Liver (tissue), 9 donors: Measurements from ENCODE around the gene CDX1. TPM values are rescaled to one million over a fixed set of nuclear protein-coding genes. Genes with fewer than 3 reads are reported as not detected.

Experiments
- DNase-seq: peaks from one replicate; pipeline ENCODE4 v3.0.0-alpha.2; 2017; ENCODE audit warnings: low spot score
- H3K27ac ChIP-seq, 2 donors: one replicate each; pipeline ENCODE4 v1.7.0; 2013; ENCODE audit warnings: inconsistent platforms in 2 of 2, low read length in 2 of 2, control low read depth in 1 of 2, low read depth in 1 of 2, mild to moderate bottlenecking in 1 of 2
- H3K27me3 ChIP-seq, 4 donors: one replicate each; pipeline versions ENCODE4 v1.6.1 to v1.7.0; 2013; ENCODE audit warnings: low read length in 3 of 4, inconsistent platforms in 1 of 4, mild to moderate bottlenecking in 1 of 4, moderate library complexity in 1 of 4; ENCODE audit not compliant: control insufficient read depth in 4 of 4, insufficient read depth in 4 of 4
- H3K36me3 ChIP-seq, 4 donors: one replicate each; pipeline versions ENCODE4 v1.6.1 to v1.7.0; 2013; ENCODE audit warnings: low read length in 3 of 4, mild to moderate bottlenecking in 3 of 4, low read depth in 1 of 4, moderate library complexity in 1 of 4; ENCODE audit not compliant: control insufficient read depth in 4 of 4, insufficient read depth in 3 of 4
- H3K4me1 ChIP-seq, 4 donors: one replicate each; pipeline versions ENCODE4 v1.6.1 to v1.7.0; 2013; ENCODE audit warnings: low read length in 3 of 4, mild to moderate bottlenecking in 3 of 4, moderate library complexity in 1 of 4; ENCODE audit not compliant: control insufficient read depth in 4 of 4, insufficient read depth in 4 of 4
- H3K4me3 ChIP-seq, 3 donors: one replicate each; pipeline versions ENCODE4 v1.6.1 to v1.7.0; 2013; ENCODE audit warnings: low read length in 3 of 3, control low read depth in 1 of 3, low read depth in 1 of 3, mild to moderate bottlenecking in 1 of 3
- H3K9ac ChIP-seq, 2 donors: one replicate each; pipeline ENCODE4 v1.7.0; 2013; ENCODE audit warnings: low read length in 2 of 2, mild to moderate bottlenecking in 2 of 2, moderate library complexity in 2 of 2, control low read depth in 1 of 2, low read depth in 1 of 2
- H3K9me3 ChIP-seq, 4 donors: one replicate each; pipeline versions ENCODE4 v1.6.1 to v1.7.0; 2013; ENCODE audit warnings: low read length in 3 of 4; ENCODE audit not compliant: control insufficient read depth in 4 of 4
- EGR1 ChIP-seq, 2 donors: IDR thresholded peaks; 2 replicates each; pipeline ENCODE4 v1.6.1; 2016 to 2018; ENCODE audit warnings: antibody characterized with exemption in 2 of 2, low read depth in 2 of 2
- FOXA1 ChIP-seq: IDR thresholded peaks from 2 replicates; pipeline ENCODE4 v1.6.1; 2016; ENCODE audit warnings: antibody characterized with exemption
- FOXA2 ChIP-seq: IDR thresholded peaks from 2 replicates; pipeline ENCODE4 v1.6.1; 2016; ENCODE audit warnings: antibody characterized with exemption
- GABPA ChIP-seq, 2 donors: IDR thresholded peaks in 1 of 2; conservative IDR thresholded peaks in 1 of 2; 2 replicates each; pipeline ENCODE4 v1.6.1; 2016; ENCODE audit warnings: antibody characterized with exemption in 2 of 2, mild to moderate bottlenecking in 1 of 2, moderate library complexity in 1 of 2
- HNF4A ChIP-seq, 2 donors: conservative IDR thresholded peaks; 2 replicates each; pipeline ENCODE4 v1.6.1; 2016; ENCODE audit warnings: antibody characterized with exemption in 2 of 2, mild to moderate bottlenecking in 2 of 2
- HNF4G ChIP-seq: IDR thresholded peaks from 2 replicates; pipeline ENCODE4 v1.6.1; 2016; ENCODE audit warnings: antibody characterized with exemption
- JUND ChIP-seq, 2 donors: IDR thresholded peaks; 2 replicates each; pipeline ENCODE4 v1.6.1; 2016; ENCODE audit warnings: antibody characterized with exemption in 2 of 2
- NR2F2 ChIP-seq: IDR thresholded peaks from 2 replicates; pipeline ENCODE4 v1.6.1; 2016; ENCODE audit warnings: antibody characterized with exemption
- RAD21 ChIP-seq, 2 donors: IDR thresholded peaks; 2 replicates each; pipeline ENCODE4 v1.6.1; 2016; ENCODE audit warnings: antibody characterized with exemption in 2 of 2, mild to moderate bottlenecking in 2 of 2
- RXRA ChIP-seq, 2 donors: IDR thresholded peaks; 2 replicates each; pipeline ENCODE4 v1.6.1; 2017 to 2018; ENCODE audit warnings: antibody characterized with exemption in 2 of 2, mild to moderate bottlenecking in 1 of 2
- SP1 ChIP-seq: IDR thresholded peaks from 2 replicates; pipeline ENCODE4 v1.6.1; 2018; ENCODE audit warnings: antibody characterized with exemption, mild to moderate bottlenecking
- TAF1 ChIP-seq: conservative IDR thresholded peaks from 2 replicates; pipeline ENCODE4 v1.6.1; 2016; ENCODE audit warnings: antibody characterized with exemption, mild to moderate bottlenecking
- YY1 ChIP-seq: IDR thresholded peaks from 2 replicates; pipeline ENCODE4 v1.6.1; 2016; ENCODE audit warnings: antibody characterized with exemption, mild to moderate bottlenecking
- WGBS: extraction: QIAGEN DNeasy Blood & Tissue Kit; methylation state at CpG from one replicate; pipeline ENCODE4 v1.1.7; 2013; 5-methylcytosine and 5-hydroxymethylcytosine counted together
- polyA plus RNA-seq, 2 donors: library from polyadenylated mRNA; stranded (reverse) in 1 of 2; unstranded in 1 of 2; fragments of 200-250 nt in 1 of 2; fragments of >200 nt in 1 of 2; fragmentation: Nextera tagmentation in 1 of 2; extraction: Ambion mirVana in 1 of 2; gene quantifications; one replicate each; pipeline versions ENCODE4 v1.2.1 to v1.2.3, GENCODE V29; 2013 to 2015
- total RNA-seq, 2 donors: library from RNA; depleted of rRNA; stranded (reverse); fragments of >200 nt; gene quantifications; one replicate each; pipeline ENCODE4 v1.2.3, GENCODE V29; 2014
- TF ChIP-seq, protein P1 (sequence below): IDR thresholded peaks from 2 replicates; pipeline ENCODE4 v1.6.1; 2016; ENCODE audit warnings: antibody characterized with exemption, mild to moderate bottlenecking
- TF ChIP-seq, protein P2 (sequence below): IDR thresholded peaks from 2 replicates; pipeline ENCODE4 v1.6.1; 2016; ENCODE audit warnings: antibody characterized with exemption
- TF ChIP-seq, protein P3 (sequence below): fragments of 150-350 bp; IDR thresholded peaks from 2 replicates; pipeline ENCODE4 v1.5.1; 2017; ENCODE audit warnings: improper control_type of control experiment, low read depth, low read length; ENCODE audit not compliant: missing input control
- donor health status: healthy.
- donor health status: healthy.
- donor health status: healthy.
- donor health status: healthy.
- donor health status: healthy.

CDX1 gene
- total and polyA plus RNA-seq, 4 donors = not detected

DNA sequence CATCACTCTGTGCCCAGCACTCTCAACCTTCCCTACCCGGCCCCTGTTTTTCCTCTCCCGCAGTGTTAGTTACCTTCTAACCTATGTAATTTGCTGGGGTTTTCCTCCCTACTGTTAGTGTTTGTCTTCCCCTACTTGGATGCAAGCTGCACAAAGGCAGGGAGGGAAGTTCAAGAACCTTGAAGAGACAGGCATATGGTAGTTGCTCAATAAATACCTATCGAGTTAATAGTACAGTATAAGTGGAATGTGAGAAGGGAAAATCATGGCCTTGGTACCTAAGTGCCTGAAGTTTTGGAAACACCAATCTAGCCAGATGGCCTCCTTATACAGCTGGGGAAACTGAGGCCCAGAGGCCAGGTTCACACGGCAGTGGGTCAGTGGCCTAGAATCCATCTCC lies 35.1 kb upstream of the CDX1 start:
- no peak overlapping the region for H3K9ac ChIP-seq
- WGBS = 88% methylated on average over 4 of the region's 4 CpGs
- H3K4me3 ChIP-seq = no peak overlapping the region
- no peak for DNase-seq
- peak overlapping the region in 1 of 2 donors; percentile 11 for H3K27ac ChIP-seq
- no peaks in the 10 kb centered on the region for H3K27me3 ChIP-seq
- H3K4me1 ChIP-seq = peaks cover 5 to 42% (median 28%) of the 10 kb centered on the region in 4 donors
- TF ChIP-seq, protein P1, sequence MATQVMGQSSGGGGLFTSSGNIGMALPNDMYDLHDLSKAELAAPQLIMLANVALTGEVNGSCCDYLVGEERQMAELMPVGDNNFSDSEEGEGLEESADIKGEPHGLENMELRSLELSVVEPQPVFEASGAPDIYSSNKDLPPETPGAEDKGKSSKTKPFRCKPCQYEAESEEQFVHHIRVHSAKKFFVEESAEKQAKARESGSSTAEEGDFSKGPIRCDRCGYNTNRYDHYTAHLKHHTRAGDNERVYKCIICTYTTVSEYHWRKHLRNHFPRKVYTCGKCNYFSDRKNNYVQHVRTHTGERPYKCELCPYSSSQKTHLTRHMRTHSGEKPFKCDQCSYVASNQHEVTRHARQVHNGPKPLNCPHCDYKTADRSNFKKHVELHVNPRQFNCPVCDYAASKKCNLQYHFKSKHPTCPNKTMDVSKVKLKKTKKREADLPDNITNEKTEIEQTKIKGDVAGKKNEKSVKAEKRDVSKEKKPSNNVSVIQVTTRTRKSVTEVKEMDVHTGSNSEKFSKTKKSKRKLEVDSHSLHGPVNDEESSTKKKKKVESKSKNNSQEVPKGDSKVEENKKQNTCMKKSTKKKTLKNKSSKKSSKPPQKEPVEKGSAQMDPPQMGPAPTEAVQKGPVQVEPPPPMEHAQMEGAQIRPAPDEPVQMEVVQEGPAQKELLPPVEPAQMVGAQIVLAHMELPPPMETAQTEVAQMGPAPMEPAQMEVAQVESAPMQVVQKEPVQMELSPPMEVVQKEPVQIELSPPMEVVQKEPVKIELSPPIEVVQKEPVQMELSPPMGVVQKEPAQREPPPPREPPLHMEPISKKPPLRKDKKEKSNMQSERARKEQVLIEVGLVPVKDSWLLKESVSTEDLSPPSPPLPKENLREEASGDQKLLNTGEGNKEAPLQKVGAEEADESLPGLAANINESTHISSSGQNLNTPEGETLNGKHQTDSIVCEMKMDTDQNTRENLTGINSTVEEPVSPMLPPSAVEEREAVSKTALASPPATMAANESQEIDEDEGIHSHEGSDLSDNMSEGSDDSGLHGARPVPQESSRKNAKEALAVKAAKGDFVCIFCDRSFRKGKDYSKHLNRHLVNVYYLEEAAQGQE = no peak
- TF ChIP-seq SP1 (no peak), FOXA2 (no peak), JUND (IDR thresholded peaks at IDR 0.05) (no peak), NR2F2 (no peak), HNF4G (no peak), GABPA (IDR thresholded peaks at IDR 0.05 in 1 of 2, conservative IDR thresholded peaks at IDR 0.05 in 1 of 2) (no peak), TAF1 (no peak), YY1 (no peak), EGR1 (IDR thresholded peaks at IDR 0.05; ENCODE audit: low read depth in 2 of 2) (no peak), RAD21 (IDR thresholded peaks at IDR 0.05) (no peak), RXRA (IDR thresholded peaks at IDR 0.05) (no peak)
- TF ChIP-seq, protein P2, sequence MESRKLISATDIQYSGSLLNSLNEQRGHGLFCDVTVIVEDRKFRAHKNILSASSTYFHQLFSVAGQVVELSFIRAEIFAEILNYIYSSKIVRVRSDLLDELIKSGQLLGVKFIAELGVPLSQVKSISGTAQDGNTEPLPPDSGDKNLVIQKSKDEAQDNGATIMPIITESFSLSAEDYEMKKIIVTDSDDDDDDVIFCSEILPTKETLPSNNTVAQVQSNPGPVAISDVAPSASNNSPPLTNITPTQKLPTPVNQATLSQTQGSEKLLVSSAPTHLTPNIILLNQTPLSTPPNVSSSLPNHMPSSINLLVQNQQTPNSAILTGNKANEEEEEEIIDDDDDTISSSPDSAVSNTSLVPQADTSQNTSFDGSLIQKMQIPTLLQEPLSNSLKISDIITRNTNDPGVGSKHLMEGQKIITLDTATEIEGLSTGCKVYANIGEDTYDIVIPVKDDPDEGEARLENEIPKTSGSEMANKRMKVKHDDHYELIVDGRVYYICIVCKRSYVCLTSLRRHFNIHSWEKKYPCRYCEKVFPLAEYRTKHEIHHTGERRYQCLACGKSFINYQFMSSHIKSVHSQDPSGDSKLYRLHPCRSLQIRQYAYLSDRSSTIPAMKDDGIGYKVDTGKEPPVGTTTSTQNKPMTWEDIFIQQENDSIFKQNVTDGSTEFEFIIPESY = no peak
- TF ChIP-seq, protein P3, sequence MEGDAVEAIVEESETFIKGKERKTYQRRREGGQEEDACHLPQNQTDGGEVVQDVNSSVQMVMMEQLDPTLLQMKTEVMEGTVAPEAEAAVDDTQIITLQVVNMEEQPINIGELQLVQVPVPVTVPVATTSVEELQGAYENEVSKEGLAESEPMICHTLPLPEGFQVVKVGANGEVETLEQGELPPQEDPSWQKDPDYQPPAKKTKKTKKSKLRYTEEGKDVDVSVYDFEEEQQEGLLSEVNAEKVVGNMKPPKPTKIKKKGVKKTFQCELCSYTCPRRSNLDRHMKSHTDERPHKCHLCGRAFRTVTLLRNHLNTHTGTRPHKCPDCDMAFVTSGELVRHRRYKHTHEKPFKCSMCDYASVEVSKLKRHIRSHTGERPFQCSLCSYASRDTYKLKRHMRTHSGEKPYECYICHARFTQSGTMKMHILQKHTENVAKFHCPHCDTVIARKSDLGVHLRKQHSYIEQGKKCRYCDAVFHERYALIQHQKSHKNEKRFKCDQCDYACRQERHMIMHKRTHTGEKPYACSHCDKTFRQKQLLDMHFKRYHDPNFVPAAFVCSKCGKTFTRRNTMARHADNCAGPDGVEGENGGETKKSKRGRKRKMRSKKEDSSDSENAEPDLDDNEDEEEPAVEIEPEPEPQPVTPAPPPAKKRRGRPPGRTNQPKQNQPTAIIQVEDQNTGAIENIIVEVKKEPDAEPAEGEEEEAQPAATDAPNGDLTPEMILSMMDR = no peak
- H3K36me3 ChIP-seq = peaks cover 0 to 2% (median 0%) of the 10 kb centered on the region in 4 donors
- no peaks in the 10 kb centered on the region for H3K9me3 ChIP-seq

DNA sequence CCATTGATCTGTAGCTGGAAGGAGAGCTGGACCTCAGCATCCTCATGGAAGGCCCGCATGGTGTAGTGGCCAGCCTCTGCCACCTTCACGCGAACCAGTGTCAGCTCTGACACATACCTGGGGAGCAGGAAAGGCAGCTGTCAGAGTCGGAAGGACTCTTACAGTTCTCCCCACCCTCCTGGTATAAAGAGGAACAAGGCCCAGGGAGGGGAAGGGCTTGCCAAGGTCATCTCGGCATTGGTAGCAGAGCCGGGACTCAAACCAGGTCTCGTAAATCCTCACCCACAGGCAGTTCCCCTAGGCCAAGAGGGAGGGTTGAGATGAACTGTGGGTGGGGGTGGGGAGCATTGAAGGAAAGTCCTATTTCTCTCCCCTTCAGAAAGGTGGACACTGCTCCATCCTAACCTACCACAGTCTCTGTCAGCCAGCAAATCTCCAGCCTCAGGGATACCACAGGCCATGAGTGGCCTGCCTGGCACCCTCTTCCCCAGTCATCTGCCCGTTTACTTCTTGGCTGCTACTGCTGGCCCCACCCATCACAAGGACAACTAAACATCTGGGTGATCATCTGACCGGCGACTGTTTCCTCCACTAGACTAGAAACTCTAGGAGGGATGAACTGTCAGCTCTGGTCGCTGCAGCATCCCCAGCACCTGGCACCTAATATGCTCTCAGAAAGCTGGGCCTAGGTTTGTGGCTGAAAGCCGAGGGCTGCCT lies 34.4 kb upstream of the CDX1 start:
- TF ChIP-seq GABPA (IDR thresholded peaks at IDR 0.05 in 1 of 2, conservative IDR thresholded peaks at IDR 0.05 in 1 of 2) (no peak), FOXA1 (no peak), NR2F2 (no peak), HNF4A (conservative IDR thresholded peaks at IDR 0.05) (no peak), SP1 (no peak), TAF1 (no peak), FOXA2 (no peak)
- TF ChIP-seq, protein P1 = no peak
- Histone ChIP-seq H3K36me3 (peaks cover 0 to 2% (median 0%) of the 10 kb centered on the region in 4 donors), H3K27ac (peak overlapping the region in 1 of 2 donors; percentile 11), H3K4me3 (no peak overlapping the region), H3K9ac (no peak overlapping the region), H3K27me3 (no peaks in the 10 kb centered on the region), H3K4me1 (peaks cover 9 to 49% (median 35%) of the 10 kb centered on the region in 4 donors), H3K9me3 (no peaks in the 10 kb centered on the region)
- DNase-seq = no peak
- WGBS = 74% methylated on average over 12 of the region's 12 CpGs
